Endothelial cell of umbilical vein (primary cell): ENCODE data around the gene POLR3A. TPM values are rescaled to one million over a fixed set of nuclear protein-coding genes. Genes with fewer than 3 reads are reported as not detected.

Experiments used
- BruUV-seq: library from RNA; stranded (reverse); fragments of 400-500 nt; replicated peaks from 2 replicates; lab custom pipeline; 2021; lab: Mats Ljungman, UMichigan
- CTCF ChIA-PET: fragments of 300-600, 350-600 bp; sonication (Branson Sonifier 250); formaldehyde crosslinking; loops from one replicate; lab custom pipeline; 2021; ENCODE audit warnings: antibody characterized with exemption, inconsistent platforms; lab: Charles Lee
- POLR2A ChIA-PET: fragments of 300-600, 350-600 bp; sonication (Branson Sonifier 250); formaldehyde crosslinking; loops from one replicate; lab custom pipeline; 2021; ENCODE audit warnings: antibody characterized with exemption, inconsistent platforms; lab: Charles Lee
- DNase-seq: peaks from one replicate; pipeline ENCODE4 v3.0.0-alpha.2; 2011; ENCODE audit warnings: low read depth, low spot score
- FAIRE-seq: peaks from 2 replicates; lab custom pipeline; 2011; peaks lifted over from hg19 to GRCh38; lab: Jason Lieb, UNC
- H2AFZ ChIP-seq: 2 replicates; pipeline ENCODE4 v1.6.0; 2012; ENCODE audit warnings: low read depth, low read length, control low read depth, inconsistent platforms
- H3K27ac ChIP-seq: 2 replicates; pipeline ENCODE4 v1.5.1; 2011; ENCODE audit warnings: low read depth, mild to moderate bottlenecking, control low read depth, low read length, moderate library complexity; ENCODE audit not compliant: insufficient read depth
- H3K27me3 ChIP-seq, 2 experiments: 2 replicates each; pipeline versions ENCODE4 v1.6.0 to v1.6.1; 2011; ENCODE audit warnings: low read length in 2 of 2, mixed read lengths in 1 of 2; ENCODE audit not compliant: control insufficient read depth in 2 of 2, insufficient read depth in 2 of 2
- H3K36me3 ChIP-seq, 2 experiments: 2 replicates in 1 of 2; 3 replicates in 1 of 2; pipeline ENCODE4 v1.5.1; 2011; ENCODE audit warnings: low read length in 2 of 2, mild to moderate bottlenecking in 1 of 2, moderate library complexity in 1 of 2; ENCODE audit not compliant: control insufficient read depth in 2 of 2, insufficient read depth in 2 of 2; ENCODE audit errors: extremely low read depth in 1 of 2
- H3K4me1 ChIP-seq: 3 replicates; pipeline ENCODE4 v1.5.1; 2011; ENCODE audit warnings: mild to moderate bottlenecking, low read length; ENCODE audit not compliant: control insufficient read depth, insufficient read depth; ENCODE audit errors: extremely low read depth
- H3K4me2 ChIP-seq: 2 replicates; pipeline ENCODE4 v1.6.1; 2011; ENCODE audit warnings: low read length, control low read depth, mixed read lengths; ENCODE audit not compliant: insufficient read depth
- H3K4me3 ChIP-seq, 3 experiments: fragments of 200-600 bp in 1 of 3; sonication (generic), shearing (Covaris generic) in 1 of 3; replicated peaks in 1 of 3; 2 replicates each; pipeline ENCODE4 v1.5.1; 2011 to 2016; ENCODE audit warnings: control low read depth in 3 of 3, low read length in 3 of 3, mild to moderate bottlenecking in 2 of 3, inconsistent platforms in 1 of 3, low read depth in 1 of 3, moderate library complexity in 1 of 3; ENCODE audit not compliant: insufficient read depth in 1 of 3
- H3K79me2 ChIP-seq: 2 replicates; pipeline ENCODE4 v1.6.0; 2012; ENCODE audit warnings: low read length, inconsistent platforms; ENCODE audit not compliant: control insufficient read depth, insufficient read depth
- H3K9ac ChIP-seq: replicated peaks from 2 replicates; pipeline ENCODE3; 2011; ENCODE audit warnings: low read length, control low read depth; ENCODE audit not compliant: insufficient read depth; ENCODE audit errors: extremely low read depth
- H3K9me1 ChIP-seq: replicated peaks from 3 replicates; pipeline ENCODE4 v1.6.0; 2011; ENCODE audit warnings: mild to moderate bottlenecking, low read length; ENCODE audit not compliant: control insufficient read depth, insufficient read depth; ENCODE audit errors: extremely low read depth
- H3K9me3 ChIP-seq: replicated peaks from 2 replicates; pipeline ENCODE4 v1.5.1; 2012; ENCODE audit warnings: low read length, inconsistent platforms; ENCODE audit not compliant: control insufficient read depth, insufficient read depth
- H4K20me1 ChIP-seq: replicated peaks from 2 replicates; pipeline ENCODE3; 2011; ENCODE audit warnings: mild to moderate bottlenecking, low read length; ENCODE audit not compliant: control insufficient read depth, insufficient read depth; ENCODE audit errors: extremely low read depth
- CTCF ChIP-seq, 2 donors: IDR thresholded peaks; 1 replicate in 1 of 2; 2 replicates in 1 of 2; pipeline ENCODE4 v1.5.1; 2011; ENCODE audit warnings: low read length in 2 of 2, mild to moderate bottlenecking in 2 of 2, moderate library complexity in 2 of 2, control low read depth in 1 of 2, inconsistent platforms in 1 of 2, low read depth in 1 of 2; ENCODE audit not compliant: insufficient read depth in 1 of 2; ENCODE audit errors: extremely low read depth in 1 of 2
- EZH2 ChIP-seq: IDR thresholded peaks from 2 replicates; pipeline ENCODE4 v1.6.1; 2012; ENCODE audit warnings: borderline replicate concordance, low read depth, mild to moderate bottlenecking, moderate library complexity, low read length, inconsistent platforms; ENCODE audit not compliant: severe bottlenecking
- FOS ChIP-seq: IDR thresholded peaks from 2 replicates; pipeline ENCODE4 v1.6.1; 2011; ENCODE audit warnings: mild to moderate bottlenecking, low read length, moderate library complexity, borderline replicate concordance; ENCODE audit not compliant: insufficient read depth
- GATA2 ChIP-seq: IDR thresholded peaks from 2 replicates; pipeline ENCODE4 v1.7.0; 2011; ENCODE audit warnings: low read depth, mild to moderate bottlenecking, moderate library complexity, mixed read lengths, low read length; ENCODE audit not compliant: insufficient read length, insufficient read depth
- JUN ChIP-seq: IDR thresholded peaks from 2 replicates; pipeline ENCODE4 v1.6.1; 2011; ENCODE audit warnings: borderline replicate concordance, low read depth; ENCODE audit not compliant: insufficient read length, insufficient read depth
- MAX ChIP-seq: IDR thresholded peaks from 2 replicates; pipeline ENCODE4 v1.6.1; 2011; ENCODE audit not compliant: insufficient read depth, insufficient read length
- MYC ChIP-seq: IDR thresholded peaks from one replicate; pipeline ENCODE4 v1.6.1; 2011; ENCODE audit warnings: mild to moderate bottlenecking, low read depth, low read length
- POLR2A ChIP-seq: IDR thresholded peaks from 2 replicates; pipeline ENCODE4 v1.6.1; 2012; ENCODE audit warnings: low read depth, mild to moderate bottlenecking, control low read depth, low read length
- POLR2AphosphoS5 ChIP-seq: IDR thresholded peaks from 2 replicates; pipeline ENCODE4 v1.6.1; 2012; ENCODE audit warnings: low read depth, mild to moderate bottlenecking, control low read depth, low read length, moderate library complexity; ENCODE audit not compliant: insufficient read depth
- dilution Hi-C: fragments of 300-500 bp; cut with MboI; formaldehyde crosslinking; loops from one replicate; pipeline ENCODE4 v1.15.0; 2019; ENCODE audit warnings: low sequenced_read_pairs; ENCODE audit not compliant: extremely low pct_ligation_motif_present
- intact Hi-C: fragments of 100-400 bp; cut with micrococcal nuclease; formaldehyde crosslinking; loops from one replicate; pipeline ENCODE4 v1.10.0; 2022
- polyA plus RNA-seq, 4 experiments: library from polyadenylated mRNA; depleted of rRNA in 3 of 4; stranded (reverse) in 3 of 4; unstranded in 1 of 4; fragments of >200 nt; gene quantifications; 2 replicates each; pipeline versions ENCODE4 v1.2.1 to v1.2.3, GENCODE V29; 2011 to 2012; ENCODE audit warnings: missing spikeins in 1 of 4
- total RNA-seq: library from RNA; stranded (reverse); gene quantifications from 2 replicates; pipeline ENCODE4 v1.2.3, GENCODE V29; 2021

The POLR3A gene
- total and polyA plus RNA-seq, 2 donors (not counting 3 experiments of a cell fraction or from before 2014, with no cell fraction given), result 9.5 to 25.3 TPM

GRCh38 chr10:77971804-77972144, 57.5 kb downstream of the POLR3A start:
- Histone ChIP-seq H3K4me1 (peaks cover 7% of the 10 kb centered on the region), H3K9ac (no peak overlapping the region), H3K36me3 (peaks cover 0 to under 1% of the 10 kb centered on the region in 2 experiments), H3K27me3 (no peaks in the 10 kb centered on the region), H2AFZ (no peak overlapping the region), H4K20me1 (no peaks in the 10 kb centered on the region), H3K4me3 (no peak overlapping the region), H3K9me1 (no peaks in the 10 kb centered on the region), H3K9me3 (no peaks in the 10 kb centered on the region), H3K4me2 (no peak overlapping the region), H3K79me2 (no peaks in the 10 kb centered on the region), H3K27ac (no peak overlapping the region)
- FAIRE-seq (no peak), DNase-seq (no peak)
- BruUV-seq, result no TSS peak
- intact Hi-C loops, result no loop called here
- CTCF ChIA-PET, result no interaction called here
- dilution Hi-C loops, result no loop called here
- no peak for TF ChIP-seq CTCF (IDR thresholded peaks at IDR 0.05; ENCODE audit: extremely low read depth in 1 of 2, insufficient read depth in 1 of 2, low read depth in 1 of 2, low read length in 2 of 2)
- TF ChIP-seq POLR2AphosphoS5, result no peak
- no peak for TF ChIP-seq MAX
- TF ChIP-seq MYC, result no peak
- no peak for TF ChIP-seq POLR2A
- TF ChIP-seq FOS, result no peak
- TF ChIP-seq EZH2, result no peak
- no peak for TF ChIP-seq GATA2
- no peak for TF ChIP-seq JUN
- POLR2A ChIA-PET, result no interaction called here
